T1000 (cell line): ENCODE results near the gene LAMC3.
"Not testable (repeated sequence)": the region's sequence is repeated elsewhere in the genome, so short reads cannot be mapped to it uniquely, and the experiment has no call there.

Experiments used
- DNase-seq: peaks from one replicate; lab custom pipeline; 2025; ENCODE audit warnings: mixed read lengths; lab: John Stamatoyannopoulos, UW

The LAMC3 gene

GRCh38 chr9:131028931-131029573, 20.1 kb downstream of the LAMC3 start:
- DNase-seq, result no peak

DNA sequence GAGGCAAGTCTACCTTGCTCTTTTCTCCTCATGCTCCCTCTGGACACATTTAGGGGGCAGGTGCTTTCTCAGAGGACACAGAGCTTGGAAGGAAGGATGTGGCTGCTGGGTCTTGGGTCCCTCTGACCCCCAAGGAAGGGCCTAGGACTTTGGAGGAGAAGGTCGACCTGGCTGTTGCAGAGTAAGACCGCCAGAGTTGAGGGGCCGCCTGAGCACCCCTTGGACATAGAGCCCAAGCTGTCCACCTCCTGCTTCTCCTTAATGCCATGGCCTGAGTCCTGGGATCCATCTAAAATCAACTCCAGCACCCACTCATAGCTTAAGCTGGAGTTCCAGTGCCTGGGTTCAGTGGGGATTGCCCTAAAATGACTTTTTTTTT, 20.6 kb downstream of the LAMC3 start:
- no peak for DNase-seq

- DNase-seq, result no peak
Observed at GRCh38 chr9:131030239-131031004, 21.4 kb downstream of the LAMC3 start.

DNA sequence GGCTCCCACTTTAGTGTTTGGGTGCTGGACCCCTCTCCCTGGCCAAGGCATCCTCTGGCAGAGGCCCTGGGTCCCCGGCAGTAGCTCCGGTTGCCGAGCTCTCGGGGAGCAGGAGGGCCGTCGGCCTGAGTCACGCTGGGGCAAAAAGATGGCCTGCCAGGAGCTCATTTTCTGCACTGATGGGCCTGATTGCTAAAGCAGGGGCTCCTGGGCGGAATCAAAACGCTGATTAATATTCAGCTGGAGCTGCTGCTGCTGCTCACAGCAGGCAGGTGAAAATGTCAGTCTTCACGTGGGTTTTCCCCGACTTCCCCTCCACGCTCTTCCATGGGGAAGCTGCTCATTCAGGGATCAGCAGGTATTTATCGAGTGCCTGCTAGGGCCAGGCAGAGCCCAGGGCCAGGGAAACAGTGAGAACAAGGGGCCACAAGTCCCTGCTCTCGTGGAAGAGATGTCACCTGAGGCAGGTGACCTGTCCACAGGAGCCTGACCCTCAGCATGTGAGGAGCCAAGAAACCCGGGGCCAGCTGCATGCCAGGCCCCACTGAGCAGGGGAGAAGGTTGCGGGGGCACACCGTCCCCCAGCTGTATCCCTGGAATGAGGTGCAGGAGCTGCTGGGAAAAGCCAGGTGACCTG, 22.1 kb downstream of the LAMC3 start:
- DNase-seq, result no peak

DNA sequence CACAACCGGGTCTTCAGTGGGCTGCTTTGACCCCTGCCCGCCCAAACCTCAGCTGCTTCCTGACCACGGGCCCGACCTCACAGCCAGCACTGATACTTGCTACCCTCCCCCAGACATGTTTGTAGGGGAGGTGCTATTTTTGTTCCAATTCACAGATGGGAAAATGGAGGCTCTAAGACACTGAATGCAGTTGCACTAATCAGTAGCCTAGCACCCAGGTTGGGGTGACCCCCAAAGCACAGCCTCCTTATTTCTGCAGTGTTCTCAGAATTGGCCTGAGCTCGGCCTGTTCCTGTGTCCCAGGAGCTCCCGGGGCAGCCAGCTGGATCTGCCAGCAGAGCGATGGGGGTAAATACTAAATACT, 22.6 kb downstream of the LAMC3 start:
- no peak for DNase-seq

GRCh38 chr9:131032384-131032783, 23.4 kb downstream of the LAMC3 start:
- no peak for DNase-seq

DNA sequence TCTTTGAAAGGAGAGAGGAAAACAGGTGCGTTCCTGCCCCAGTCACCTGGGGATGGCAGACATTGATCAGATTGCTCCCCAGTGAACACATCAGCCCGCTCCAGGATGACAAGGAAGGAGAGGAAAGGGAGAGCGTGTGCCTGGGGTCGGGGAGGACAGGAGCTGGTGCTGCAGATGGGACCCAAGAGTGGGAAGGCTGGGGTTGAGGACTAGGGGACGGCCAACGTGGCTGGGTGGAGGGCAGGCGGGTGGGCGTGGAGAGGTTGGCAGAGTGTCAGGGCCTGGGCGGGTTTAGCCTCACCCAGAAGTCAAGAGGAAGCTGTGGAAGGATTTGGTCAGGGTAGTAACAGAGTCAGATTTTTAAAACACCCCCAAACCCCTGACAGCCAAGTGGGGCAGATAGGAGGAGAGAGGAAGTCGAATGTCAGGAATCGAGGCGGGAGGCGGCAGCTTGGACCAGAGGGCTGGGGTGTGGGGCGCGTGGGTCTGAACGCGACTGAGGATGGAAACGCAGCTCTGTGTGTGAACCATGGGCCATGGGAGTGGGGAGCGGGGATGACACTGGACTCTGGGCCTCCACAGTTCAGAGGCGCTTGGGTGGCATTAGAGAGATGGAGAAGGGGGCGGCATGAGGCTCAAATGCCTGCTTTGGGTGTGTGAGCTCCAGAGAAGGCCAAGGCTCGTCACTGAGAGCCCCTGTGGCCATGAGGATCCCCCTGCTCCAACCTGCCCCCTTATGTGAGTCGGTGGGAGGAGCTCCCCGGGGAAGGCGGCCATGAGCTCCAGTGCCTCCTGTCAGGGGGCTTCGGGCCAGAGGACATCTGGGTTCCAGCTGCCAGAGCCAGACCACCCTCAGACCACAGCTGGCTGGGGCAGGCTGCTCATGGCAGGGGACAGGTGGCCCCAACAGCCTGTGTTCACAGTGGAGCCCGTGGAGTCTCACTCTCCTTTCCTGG, 24.6 kb downstream of the LAMC3 start:
- DNase-seq, result no peak

GRCh38 chr9:131034268-131034667, 25.3 kb downstream of the LAMC3 start:
- no peak for DNase-seq

DNA sequence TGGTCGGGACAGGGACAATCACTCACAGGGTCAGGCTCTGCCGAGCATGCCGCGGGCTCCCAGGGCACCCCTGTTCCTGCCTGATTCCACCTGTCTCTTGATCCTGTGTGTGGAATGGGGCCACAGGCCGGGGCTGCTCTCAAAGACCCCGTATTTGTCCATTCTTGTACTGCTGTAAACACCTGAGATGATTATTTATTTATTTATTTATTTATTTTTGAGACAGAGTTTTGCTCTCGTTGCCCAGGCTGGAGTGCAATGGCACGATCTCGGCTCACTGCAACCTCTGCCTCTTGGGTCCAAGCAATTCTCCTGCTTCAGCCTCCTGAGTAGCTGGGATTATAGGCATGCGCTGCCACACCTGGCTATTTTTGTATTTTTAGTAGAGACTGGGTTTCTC, 25.8 kb downstream of the LAMC3 start:
- not testable (repeated sequence) for DNase-seq

DNA sequence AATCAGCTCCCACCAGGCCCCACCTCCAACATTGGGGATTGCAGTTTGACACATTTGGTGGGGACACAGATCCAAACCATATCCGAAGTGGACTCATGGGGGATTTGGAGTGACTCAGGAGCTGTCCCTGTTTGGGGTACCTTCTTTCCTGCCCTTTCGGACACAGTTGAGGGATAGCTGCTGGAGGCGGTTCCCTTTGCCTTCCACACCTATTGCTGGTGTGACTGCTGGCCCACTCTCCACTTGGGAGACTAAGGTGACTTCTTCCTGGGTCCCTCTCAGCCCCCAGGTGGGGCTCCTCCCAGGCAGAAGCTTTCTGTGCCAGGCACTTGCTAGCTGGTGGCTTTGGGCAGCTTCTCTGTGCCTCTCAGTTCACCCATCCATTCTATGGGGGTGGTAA, 26.6 kb downstream of the LAMC3 start:
- no peak for DNase-seq

GRCh38 chr9:131036071-131036470, 27.1 kb downstream of the LAMC3 start:
- DNase-seq, result no peak

- DNase-seq, result no peak
Observed at GRCh38 chr9:131036529-131037334, 27.8 kb downstream of the LAMC3 start.

DNA sequence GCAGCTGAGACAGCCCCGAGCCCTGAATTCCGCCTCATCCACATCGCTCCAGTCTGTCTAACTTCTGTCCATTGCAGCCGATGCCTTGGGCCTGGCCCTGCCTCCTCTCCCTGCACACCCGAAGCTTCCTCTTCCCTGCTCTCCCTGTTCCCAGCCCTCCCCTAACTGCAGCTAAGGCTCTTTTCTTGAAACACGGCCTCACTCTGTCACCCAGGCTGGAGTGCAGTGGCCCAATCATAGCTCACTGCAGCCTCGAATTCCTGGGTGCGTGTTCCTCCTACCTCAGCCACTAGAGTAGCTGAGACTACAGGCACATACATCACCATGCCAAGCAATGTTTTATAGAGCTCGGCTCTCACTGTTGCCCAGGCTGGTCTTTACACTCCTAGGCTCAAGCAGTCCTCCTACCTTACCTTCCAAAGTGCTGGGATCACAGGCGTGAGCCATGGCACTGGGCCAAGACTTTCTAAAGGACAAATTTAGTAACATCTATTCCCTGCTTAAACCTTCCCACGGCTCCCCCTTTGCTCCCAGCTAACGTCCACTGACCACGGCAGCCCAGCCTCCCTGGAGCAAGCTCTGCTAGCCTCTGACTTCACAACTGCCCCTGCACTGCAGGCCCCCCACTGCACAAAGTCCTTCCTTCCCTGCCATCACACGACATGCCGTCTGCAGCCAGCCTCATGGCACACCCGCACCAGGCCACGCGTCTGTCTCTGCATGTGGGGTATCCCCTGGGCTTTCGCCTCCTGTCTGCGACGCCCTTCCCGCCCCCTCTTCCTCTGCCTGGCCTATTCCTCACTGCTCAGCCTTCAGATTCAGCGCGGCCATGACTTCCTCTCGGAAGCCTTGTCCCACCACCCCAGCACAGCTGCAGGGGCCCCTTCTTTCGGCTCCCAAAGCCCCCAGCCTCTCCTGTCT, 28.6 kb downstream of the LAMC3 start:
- no peak for DNase-seq

- DNase-seq, result no peak
Observed at GRCh38 chr9:131038256-131039128, 29.5 kb downstream of the LAMC3 start.

DNA sequence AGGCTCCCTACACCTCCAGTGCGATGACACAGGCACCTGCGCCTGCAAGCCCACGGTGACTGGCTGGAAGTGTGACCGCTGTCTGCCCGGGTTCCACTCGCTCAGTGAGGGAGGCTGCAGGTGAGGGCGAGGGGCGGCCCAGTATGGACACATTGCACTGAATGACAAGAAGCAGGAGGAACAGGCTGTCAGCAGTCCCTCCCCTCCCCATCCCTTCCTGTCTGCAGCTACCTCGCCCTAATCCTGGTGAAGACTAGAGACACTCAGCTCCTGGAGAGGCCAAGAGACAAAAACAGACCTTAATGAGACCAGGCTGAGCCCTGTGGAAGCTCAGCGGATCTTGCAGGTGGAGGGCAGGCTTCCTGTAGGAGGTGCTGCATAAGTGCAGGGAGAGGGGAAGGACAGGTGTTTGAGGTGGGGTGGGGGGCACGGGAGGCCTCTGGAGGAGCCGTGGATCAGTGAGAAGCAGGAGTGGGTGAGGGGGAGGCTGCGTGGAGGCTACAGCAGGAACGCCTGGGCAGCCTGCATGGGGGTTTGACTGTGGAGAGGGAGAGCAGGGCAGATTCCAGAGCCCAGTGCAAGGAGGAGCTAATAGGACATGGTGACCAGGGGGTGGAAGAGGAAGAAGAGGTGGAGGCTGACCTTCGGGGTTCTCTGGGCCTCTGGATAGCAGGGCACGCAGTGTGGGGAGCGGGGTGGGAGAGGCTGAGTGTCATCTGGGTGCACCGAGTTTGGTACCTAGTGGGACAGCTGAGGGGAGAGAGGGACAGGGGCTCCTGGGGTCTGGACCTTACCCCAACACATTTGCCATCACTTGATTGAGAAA, 30.4 kb downstream of the LAMC3 start:
- DNase-seq, result no peak

GRCh38 chr9:131042666-131043065, 33.7 kb downstream of the LAMC3 start:
- no peak for DNase-seq

DNA sequence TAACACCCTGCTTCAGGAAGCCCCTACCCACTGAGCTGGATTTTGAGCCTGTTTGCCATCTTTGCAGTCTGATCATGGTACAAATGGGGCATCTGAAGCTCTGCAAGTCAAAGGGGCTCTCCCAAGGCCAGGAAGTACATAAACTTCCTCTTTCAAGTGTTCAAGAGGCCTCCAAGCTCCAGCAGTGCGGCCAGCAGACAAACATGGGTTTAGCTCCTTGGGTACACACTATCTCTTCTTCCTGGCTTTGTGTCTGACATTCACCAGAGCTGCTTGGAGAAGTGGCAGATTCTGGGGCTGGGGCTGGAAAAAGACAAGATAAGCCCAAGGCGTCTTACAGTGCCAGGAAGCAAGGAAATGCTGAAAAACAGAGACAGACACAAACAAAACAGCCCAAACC, 34.1 kb downstream of the LAMC3 start:
- no peak for DNase-seq

DNA sequence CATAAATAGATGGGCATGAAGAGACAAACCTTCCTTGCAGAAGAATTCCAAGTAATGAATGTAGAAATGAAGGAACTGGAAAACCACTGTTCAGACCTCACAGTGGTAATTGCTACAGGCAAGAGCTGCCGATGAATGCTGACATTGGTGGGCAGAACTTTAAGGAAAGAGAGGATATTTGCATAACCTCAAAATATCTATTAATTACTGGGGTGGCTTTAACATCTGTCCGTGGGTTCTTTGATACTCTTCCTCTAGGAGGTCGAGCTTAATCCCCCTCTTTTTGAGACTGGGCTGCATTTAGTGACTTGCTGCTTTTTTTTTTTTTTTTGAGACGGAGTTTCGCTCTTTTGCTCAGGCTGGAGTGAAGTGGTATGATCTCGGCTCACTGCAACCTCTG, 34.7 kb downstream of the LAMC3 start:
- DNase-seq, result no peak
